ENCODE measurements around the gene CACNA1C.
"Not testable (repeated sequence)": the region's sequence is repeated elsewhere in the genome, so short reads cannot be mapped to it uniquely, and the experiment has no call there.

The CACNA1C gene

DNA sequence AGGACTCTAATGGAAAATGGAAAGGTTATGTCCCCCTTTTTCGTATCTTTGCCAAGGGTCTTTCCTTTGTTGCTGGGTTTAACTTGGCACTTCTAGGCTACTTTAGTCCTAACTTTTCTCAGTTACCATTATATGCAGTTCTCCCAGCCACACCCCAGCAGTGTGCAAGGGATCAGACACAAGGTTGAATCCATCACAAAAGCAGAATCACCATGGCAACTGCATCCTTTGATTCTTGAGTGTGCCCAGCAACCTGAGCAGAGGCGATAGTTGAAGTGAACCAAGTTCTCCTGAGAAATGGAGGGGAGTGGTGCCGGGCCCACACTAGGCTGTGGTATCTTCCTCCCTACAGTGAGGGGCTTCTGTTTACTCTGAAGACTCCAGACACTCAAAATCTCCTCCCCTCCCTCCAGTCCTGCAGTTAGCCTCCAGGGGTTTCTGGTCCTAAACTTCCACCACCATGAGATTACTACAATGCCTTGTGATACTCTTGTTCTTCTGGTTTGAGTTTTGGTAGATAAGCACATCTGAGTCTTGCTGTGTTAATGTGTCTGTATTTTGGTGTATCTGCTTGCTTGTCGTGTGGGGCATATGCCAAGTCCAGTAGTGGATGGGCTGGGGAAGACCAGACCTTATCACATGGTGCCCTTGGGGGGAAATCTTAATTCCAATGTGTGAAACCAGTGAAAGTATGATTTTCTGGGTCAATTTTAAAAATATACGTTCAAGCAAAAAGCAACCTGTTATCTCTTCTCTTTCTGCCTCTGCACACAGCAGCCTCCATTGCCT is 183.9 kb downstream of the CACNA1C start:
- DNase-seq = no peak

DNA sequence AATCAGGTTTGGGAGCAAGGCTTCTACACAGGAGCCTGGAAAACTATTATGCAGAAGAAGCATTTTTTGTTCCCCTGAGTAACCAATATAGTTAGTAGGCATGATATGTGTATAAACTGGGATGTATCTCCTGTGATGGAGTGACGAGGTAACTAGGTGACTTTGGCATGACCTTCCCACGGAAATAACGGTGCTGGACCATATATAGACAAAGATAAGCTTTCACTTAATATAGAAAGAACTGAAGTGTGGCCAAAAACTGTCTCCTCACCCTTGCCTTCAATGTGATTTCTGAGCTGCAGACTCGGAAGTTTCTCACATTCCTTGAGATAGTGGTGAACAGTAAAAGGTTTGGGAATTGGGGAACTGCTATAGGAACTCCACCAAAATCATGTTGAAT is 185.3 kb downstream of the CACNA1C start:
- DNase-seq = no peak

DNA sequence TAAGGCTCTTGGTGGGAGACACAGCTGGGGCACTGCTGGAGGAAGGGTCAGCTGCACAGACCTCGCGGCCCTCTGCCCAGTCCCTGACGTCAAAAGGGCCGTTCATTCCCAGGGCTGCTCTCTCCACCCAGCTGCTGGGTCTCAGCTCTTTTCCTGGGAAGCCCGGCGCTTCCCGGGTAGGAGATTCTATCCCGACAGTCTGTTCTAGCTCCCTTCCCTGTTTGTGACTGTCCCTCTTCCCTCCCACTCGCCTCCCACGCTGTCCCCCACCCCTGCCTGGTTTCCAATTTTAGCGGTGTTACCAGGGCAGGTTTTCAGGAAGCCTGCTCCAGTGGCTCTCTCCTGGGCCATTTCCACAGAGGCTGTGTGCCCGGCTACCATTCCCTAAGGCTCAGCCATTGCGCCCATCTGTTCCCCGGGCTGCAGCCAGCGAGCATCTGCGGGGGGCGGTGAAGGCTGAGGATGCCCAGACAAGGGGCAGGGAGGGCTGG is 186.6 kb downstream of the CACNA1C start:
- DNase-seq = no peak

DNA sequence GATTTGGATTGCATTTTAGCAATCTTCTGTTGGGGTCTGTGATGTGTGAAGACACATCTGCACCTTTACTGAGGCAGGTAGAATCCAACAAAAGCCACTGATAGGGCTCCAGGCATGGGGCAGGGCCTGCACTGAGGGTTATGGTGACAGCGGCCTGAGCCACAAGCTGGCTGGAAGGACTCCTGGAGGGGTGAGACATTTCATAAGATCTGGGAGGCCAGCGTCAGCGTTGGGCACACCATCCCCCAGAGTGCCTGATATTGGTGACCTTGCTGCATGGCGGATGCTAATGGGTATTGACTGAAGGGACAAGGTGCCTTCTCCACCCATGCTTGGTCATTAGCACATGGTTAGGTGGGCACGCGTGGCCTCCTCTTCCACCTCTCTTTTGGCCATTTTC is 187.6 kb downstream of the CACNA1C start:
- no peak for DNase-seq

DNA sequence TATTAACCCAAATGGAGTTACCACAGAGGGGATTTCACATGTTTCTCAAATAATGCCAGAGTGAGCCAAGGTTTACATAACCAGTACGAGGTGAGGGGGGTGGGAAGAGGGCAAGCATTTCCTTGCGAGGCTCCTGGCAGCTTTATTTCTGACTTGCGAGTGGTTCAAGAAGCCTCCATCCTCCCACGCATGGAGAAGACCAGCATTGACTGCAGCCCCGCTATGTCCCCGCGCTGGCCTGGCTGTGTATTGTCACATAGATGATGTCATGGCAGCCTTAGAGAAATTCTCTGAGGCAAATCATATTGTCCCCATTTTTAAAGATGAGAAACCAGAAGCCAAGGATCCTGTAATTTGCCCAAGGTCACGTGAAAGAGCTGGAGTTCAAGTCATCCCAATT is 188.2 kb downstream of the CACNA1C start:
- no peak for DNase-seq

DNA sequence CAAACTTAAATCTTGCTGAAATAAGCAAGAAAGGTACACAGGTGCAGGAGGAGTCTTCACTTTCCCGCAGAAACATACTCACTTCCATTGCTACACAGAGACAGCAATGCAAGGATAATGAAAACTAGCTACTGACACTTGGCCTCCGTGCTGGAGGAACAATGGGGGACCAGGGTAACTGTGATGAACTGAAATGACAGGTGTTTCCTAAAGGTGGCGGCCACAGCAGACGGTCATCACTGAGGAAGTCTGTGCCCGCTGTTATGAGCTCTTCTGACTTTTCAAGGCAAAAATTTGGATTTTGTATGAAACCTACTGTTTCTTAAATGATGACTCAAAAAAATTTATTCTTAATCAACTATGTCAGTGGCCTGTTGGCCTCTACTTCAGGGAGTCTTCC is 189.4 kb downstream of the CACNA1C start:
- no peak for DNase-seq

DNA sequence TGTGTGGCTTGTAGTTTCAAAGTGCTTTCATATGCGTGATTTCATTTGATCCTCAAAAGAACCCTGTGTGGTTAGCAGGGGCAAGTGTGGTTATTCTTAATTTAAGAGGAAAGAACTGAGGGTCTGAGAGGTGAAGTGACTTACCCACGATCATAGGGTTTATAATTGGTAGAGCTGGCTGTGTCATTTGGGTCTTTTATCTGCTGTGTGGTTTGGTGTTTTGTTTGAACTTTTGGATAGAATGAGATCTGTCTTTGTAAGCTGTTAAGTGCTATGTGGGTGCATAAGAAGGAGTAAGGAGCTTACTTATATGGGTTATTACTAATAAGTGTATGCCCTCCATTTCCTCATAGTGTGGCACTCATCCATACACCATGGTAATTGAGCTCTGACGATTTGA is 190.0 kb downstream of the CACNA1C start:
- DNase-seq = no peak

DNA sequence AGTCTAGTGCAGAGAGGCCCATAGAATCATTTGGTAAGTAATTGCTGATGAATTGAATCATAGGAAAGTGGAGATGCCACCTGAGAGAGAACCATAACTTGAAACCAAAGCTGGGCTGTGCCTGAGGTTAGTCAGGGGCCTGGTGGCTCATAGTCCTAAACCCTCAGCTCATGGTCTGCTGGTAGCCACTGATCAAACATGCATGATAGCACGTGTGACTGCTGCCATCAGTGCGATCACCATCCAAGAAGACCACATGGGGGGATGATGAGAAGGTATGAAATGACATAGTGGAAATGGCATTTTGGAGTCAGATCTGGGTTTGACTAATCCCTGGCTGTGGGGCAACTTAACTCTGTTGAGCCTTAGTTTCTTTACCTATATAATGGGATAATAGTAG is 190.5 kb downstream of the CACNA1C start:
- DNase-seq = no peak

DNA sequence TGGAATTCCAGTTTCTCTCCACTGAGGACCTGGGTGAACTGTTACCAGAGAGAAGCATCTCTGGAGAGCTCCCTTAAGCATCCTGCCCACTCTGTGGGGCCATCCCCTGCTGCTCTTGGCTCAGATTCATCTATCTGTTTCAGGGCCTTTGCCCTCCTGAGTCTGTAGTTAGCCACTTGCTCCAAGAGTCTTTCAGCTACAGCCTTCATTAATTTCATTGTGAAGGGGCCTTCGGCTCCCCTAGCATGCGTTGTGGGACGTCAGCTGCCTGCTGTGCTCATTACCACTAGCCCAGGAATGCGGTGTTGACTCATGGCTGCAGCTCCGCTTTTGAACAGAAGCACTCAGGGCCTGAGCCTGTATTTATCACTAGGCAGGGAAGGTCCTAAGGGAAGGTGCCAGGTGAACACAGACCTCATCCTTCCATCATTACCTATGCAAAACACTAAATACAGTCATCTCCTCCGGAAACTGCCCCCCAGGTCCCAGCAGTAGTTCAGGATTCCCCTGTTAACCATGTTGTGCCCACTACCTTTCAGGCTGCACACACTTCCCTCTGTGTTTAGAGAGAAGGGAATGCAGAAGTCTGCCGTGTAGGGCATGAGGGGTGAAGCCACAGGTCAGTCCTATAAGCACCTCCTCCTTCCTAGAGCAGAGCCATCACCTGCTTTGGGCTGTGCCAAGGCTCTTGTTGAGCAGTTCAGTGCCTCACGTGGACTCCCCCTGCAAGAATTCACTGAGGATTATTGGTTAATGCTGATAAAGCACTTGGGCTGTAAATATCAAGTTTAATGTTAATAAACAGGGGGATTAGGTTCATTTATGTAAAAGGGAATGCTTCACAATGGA is 191.4 kb downstream of the CACNA1C start:
- DNase-seq = no peak

DNA sequence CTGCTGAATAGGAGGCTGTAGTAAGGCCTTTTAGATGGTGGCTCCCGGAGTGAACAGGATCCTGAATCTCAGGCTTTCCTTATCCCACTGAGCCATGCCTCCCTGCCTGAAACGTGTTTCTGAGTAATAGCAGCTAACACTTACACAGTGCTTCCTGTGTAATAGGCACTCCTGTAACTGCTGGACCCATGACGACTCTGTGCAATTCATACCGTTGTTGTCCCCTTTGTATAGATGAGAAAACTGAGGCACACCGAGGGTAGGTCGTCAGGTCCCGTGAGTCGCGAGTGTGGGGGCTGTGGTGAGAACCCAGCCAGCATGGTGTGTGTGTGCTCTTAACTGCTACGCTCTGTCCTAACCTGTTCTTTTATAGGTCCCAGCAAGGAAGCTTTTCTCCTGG is 193.6 kb downstream of the CACNA1C start:
- no peak for DNase-seq

DNA sequence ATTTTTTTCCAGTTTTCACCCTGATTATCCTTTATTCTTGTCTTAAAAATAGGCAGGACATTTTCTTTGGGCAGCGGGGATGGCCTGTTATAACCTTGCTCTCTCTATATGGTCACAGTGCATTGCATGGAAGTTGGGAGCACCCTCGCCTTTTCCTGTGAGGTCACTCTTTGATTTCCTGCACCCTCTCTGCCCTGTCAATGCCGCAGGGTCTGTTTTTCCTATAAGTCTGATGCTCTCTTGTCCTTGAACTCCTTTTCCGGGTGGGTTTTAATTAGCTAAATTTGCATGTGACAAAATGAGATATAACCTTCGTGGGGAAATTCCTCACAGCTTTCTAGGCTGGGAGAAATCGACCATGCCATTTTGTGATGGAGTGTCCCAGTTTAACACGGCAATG is 194.3 kb downstream of the CACNA1C start:
- no peak for DNase-seq

DNA sequence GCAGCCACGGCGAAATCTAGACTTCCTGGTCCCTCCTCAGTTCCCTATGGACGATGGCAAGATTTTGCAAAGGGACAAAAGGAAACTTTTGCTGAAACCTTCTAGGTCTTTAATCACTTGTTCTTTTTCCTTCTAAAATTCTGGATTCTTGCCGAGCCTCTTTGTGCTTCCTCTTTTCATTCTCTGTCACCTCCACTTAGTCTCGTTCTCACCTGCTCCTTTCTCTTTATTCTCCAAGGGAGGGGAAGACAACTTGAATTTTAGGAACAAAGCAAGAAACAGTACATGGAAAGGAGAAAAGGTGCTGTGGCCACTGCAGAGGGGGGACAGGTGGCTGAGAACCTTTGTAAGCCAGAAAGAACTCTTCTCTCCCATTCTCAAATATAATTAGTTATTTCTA is 194.8 kb downstream of the CACNA1C start:
- no peak for DNase-seq

DNA sequence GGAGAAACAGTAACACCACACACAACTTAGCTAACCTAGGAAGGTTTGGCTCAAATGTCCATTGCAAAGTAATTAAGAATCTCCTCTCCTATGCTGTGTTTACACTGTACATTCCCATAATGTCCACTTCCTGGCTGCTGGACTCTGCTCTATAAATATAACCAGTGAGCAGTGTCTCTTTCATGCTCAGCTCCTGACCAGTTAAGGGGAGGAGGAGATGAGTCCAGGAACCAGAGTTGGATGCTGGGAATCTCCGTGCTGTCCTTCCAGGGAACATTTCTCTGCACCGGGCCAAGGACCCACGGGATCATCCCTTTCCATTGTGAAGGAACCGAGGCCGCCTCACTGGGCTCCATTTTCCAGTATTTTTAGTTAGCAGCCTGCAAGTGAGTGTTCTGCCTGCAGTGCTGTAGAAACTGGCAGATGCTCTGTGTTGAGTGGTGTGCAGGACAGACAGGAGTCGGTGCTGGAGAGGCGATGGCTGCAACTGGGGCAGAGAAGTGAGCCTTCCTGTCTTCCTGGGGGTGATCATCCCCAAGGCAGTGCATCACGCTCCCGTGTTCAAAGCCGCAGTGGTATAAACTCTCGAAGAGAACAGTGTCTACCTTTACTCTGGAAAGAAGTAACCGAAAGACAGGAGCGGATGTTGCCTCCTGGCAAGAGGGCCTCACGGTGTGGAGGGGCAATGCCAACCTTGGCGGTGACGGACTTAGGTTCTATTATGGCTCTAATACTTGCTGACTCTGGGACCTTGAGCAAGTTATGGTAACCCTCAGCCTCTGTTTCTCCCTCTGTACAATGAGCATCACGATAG is 195.5 kb downstream of the CACNA1C start:
- DNase-seq = no peak

DNA sequence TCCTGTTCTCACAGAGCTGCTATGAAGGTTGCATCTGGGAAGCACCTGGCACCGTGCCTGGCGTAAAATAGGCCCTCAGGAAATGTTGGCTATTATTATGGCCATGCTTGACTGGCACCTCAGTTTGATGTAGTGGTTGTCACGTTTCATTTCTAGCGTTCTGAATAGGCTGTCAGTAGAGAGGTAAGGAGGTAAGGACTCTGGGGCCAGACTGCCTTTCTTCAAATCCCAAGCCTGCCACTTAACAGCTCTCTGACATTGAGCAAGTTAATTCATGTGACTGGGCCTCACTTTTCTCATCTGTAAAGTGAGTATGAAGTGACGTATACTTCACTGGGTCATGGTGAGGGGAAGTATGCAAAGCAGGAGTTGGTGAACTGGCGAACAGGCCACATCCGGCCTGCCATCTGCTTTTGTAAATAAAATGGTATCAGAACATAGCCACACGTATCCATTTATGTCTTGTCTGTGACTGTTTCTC is 196.2 kb downstream of the CACNA1C start:
- no peak for DNase-seq

DNA sequence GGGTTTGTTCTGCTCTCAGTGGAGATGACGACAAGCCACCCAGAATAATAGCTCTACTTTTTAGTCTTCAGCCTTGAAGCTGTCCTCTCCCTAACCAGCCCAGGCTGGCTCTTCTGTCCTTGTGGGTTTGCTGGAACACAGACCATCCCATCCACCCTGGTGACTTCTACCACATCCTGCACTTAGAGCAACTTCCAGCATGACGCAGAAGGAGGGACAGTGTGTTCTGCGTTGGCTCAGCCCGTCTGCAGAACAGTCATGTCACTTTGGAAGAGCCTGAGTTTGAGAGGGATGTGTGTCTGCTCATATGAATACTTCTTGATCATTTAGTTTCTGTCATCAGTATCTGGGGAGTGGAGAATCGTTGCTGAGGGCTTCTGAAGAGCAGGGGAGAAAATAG is 198.0 kb downstream of the CACNA1C start:
- no peak for DNase-seq

DNA sequence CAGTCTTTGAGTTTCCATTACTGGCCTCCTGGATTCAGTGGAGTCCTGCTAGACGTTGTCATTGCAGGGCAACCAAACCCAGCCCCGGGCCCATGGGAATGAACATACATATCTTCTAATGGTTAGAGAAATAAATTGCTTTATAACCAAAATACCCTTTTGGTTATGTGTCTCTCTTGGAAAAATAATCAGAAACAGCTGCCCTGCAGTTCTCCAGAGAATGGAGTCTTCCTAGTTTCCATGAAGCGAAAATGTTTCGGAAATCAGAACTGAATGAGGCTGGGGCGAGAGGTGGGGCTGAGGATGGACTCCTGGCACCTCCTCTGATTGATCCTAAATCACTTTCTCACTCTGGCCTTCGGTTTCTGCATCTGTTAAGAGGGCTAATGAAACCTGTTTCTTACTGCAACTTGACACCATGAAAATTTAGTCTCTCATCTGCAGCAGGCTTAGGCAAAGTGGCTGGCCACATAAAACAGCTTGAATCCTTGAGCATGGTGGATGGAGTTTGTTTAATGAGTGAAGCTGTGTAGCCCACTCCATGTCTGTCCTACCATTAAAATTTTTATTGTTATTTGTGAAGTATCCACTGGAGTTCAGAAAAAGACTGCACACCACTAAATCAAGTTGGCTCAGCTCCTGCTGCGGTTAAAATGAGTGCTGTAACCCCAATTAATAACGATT is 198.9 kb downstream of the CACNA1C start:
- DNase-seq = no peak

DNA sequence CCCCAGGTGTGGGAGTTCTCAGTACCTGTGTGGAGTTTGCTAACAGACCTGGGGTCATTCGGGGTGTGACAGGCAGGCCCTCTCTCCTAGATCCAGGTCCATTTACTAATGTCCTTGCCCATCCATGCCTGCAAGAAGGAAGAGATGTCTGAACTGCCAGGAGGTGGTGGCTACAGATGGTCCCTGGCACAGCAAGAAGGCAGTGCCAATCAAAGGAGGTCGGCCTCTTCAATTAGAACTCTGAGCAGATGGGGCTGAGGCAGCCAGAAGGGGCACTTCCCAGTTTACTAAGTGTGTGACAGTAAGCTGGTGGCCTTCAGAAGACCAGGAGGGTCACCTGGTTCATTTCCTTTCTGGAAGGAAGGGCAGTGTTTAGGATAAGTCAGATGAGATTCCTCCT is 202.5 kb downstream of the CACNA1C start:
- no peak for DNase-seq

DNA sequence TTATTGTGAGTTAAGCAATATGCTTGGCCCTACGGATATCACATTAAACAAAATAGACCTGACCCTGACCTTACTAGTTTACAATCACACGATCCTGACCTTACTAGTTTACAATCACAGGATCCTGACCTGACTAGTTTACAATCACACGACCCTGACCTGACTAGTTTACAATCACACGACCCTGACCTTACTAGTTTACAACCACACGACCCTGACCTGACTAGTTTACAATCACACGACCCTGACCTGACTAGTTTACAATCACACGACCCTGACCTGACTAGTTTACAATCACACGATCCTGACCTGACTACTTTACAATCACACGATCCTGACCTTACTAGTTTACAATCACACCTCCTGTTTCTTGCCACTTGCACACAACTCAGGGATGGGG is 202.9 kb downstream of the CACNA1C start:
- DNase-seq = not testable (repeated sequence)

DNA sequence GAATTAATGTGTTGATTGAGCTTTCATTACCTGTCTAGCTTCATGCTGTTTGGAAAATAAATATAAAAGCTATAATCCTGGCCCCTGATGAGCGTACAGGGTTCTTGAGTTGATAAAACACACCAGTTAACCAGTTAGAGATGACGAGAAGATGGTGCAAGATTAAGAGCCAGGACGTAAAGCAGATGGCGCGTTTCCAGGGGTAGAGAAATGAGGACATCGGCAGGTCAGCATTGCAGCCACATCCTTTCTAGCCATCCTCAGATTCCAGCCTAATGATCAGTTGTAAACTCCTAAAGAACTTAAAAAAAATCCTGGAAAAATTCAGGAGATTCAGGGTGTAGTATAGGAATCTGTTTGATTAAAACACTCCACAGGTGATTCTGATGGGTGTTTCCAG is 203.7 kb downstream of the CACNA1C start:
- no peak for DNase-seq

DNA sequence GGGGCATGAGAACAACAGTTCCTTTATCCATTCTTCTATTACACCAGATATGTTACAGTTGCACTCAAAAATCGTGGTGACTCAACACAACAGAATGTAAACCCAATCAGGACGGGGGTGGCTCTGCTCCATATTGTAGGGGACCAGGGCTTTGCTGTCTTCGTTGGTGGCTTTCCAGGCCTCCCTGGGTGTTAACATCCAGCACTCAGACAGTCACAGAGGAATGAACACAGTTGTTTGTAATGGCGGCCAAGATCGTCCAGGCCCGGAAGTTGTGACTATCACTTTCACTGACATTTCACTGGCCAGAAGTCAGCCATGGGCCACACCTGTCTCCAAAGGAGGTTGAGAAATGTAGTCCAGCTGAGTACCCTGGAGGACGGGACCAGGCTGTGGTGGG is 204.1 kb downstream of the CACNA1C start:
- DNase-seq = no peak

DNA sequence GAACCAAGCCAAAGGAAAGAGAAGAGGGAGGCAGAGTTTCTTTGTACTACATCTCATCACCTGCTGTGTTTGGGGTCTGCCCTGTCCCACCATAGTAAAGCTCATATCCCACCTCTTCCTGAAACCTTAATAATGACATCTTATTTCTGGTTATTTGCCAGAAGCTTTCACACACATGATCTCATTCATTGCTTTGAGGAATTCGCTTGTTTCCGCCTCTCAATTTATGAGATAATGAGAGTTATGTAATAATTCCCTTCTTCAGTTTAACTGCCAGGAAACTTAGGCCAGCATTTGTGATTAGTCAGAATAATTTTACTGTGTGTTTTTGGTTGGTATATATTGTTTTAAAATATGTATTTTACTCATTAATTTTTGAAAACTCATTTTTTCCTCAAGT is 205.2 kb downstream of the CACNA1C start:
- peak; percentile 17 to 77 (median 52) for DNase-seq

DNA sequence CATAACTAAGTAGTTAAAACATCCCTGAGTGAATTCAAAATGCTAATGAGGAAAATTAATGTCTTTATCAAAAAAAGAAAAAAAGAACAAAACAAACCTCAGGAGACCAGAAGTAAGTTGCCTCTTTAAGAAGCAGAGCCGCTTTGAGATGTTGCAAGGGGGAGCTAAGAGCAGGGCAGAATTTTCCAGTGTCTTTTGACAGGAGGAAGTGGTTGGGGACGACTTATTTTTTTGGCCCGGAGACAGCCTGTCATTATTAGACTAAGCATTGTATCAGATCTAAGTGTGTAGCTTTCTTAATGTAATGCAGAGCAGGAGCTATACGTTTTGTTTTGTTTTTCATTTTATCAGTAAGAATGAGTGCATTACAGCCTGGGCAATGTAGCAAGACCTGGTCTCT is 206.6 kb downstream of the CACNA1C start:
- peak; percentile 58 to 81 (median 76) for DNase-seq
